ENCODE data around the gene PCDH12. TPM values are rescaled to one million over a fixed set of nuclear protein-coding genes. Genes with fewer than 3 reads are reported as not detected.

The PCDH12 gene
- total RNA-seq, 2 donors from 2014 or later = 5.4 to 10.0 TPM

DNA sequence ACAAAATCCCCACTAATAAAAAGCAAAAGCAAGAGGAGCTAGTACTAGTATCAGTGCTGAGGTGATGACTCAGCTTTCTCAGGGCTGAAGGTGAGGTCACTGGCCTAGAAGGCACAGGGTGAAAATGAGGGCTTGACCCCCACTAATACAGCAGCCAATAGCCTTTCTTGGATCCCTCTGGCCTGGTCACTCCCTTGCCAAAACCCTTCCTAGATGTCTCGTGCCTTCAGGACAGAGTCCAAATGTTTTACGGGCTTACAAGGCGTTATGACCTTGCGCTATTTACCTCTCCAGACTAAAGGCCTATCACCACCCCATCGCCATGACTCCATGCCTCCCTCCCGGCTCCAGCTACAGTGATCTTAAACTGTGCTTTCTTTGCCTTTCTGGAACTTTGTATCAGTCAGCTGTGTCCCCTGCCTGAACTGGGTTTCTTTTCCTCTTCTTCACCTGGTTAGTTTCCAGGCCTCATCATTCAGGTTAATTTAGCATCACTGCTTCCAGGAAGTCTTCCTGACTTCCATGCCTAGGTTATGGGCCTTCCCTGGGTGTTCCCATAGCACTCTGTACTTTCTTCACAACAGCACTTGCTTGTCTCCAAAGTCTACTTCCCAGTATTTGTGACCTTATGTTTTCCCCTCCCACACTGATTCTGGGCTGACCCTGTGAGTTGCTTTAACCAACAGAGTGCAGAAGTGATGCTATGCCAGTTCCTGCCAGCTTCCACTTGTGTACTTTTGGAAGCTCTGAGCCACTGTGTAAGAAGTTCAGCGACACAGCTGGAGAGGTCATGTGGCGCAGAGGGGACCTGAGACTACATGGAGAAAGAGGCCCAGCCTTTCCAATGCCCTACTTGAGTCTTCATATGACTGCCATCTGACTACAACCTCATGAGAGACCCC lies 38.5 kb downstream of the PCDH12 start:
- intact Hi-C loops (cut with DNase I) = no loop called here
- ATAC-seq = no peak
- no peak for DNase-seq

DNA sequence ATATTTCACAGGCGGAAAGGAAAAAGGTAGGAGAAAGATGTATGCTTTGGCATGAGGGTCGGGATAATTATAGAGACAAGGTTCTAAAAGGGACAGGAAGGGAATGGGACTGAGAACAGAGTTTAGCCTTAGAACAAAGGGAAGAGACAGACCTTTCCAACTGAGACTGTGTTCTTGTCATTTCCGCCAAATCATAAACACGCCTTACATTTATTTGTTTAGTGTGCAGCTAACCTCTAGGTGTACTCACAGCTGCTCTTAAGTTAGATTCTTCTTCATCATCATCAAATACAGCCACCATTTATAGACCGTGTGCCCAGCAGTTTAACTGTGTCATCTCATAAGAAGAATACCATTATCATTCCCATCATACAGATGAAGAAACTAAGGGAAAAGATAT lies 40.2 kb downstream of the PCDH12 start:
- DNase-seq (no peak), ATAC-seq (no peak)
- intact Hi-C loops (cut with DNase I) = no loop called here

DNA sequence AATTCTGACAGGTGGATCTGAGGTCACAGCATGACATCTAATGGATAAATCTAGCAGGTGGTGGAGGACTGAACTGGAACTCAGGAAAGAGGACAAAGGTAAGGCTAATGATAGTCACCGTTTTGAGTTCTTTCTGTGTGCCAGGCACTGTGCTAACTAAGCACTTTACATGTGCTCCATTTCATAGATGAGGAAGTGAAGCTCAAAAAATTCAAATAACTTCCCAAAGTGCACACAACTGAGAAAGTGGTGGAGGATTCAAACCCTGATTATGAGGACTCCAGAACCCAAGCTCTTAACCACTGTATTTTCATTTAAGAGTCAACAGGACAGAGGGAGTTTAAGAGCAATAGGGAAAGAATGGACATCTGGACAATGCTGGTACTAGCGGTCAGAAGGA lies 41.5 kb downstream of the PCDH12 start:
- intact Hi-C loops (cut with DNase I) = no loop called here

DNA sequence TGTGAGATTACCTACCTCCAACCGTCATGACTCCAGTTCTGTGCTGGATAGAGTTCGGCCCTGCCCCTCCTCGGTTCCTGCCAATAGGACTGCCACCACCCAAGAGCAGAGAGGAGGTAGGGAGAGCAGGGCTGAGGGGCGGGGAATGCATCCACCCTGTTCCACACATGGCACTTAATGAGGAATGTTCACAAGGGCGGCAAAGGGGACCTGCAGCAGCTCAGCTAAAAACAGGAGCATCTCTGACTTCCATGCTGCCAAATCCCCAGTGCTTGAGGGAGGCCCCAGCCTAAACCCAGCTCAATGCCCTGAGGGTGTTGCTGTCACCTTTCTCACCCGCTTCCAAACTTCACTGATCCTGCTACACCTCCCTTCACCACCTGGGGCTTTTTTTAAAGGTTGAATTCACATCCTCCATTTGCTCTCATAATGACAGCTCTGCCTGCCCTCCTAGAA lies 42.1 kb downstream of the PCDH12 start:
- intact Hi-C loops (cut with DNase I) = no loop called here
- ATAC-seq (peak; percentile 58 to 73), DNase-seq (no peak)

More for the DNA sequence above, 41.5 kb downstream of the PCDH12 start:
- DNase-seq = no peak
- ATAC-seq = no peak

DNA sequence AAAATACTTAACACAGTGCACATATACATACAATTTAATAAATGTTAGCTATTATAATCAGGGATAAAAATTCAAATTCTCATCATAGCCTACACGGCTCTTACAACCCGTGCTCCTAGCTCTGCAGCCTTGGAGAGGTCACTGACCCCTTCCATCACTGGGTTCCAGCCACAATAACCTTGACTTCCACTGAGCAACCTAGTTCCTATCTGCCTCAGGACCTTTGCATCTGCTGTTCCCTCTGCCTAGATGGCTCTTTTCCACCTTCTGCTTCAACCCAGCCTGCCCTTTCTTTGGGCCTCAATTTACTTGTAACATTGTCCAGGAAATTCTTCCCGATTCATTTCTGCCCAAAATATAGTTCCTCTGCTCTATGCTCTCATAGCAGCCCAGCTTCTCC lies 43.2 kb downstream of the PCDH12 start:
- intact Hi-C loops (cut with DNase I) = no loop called here
- no peak for ATAC-seq

DNA sequence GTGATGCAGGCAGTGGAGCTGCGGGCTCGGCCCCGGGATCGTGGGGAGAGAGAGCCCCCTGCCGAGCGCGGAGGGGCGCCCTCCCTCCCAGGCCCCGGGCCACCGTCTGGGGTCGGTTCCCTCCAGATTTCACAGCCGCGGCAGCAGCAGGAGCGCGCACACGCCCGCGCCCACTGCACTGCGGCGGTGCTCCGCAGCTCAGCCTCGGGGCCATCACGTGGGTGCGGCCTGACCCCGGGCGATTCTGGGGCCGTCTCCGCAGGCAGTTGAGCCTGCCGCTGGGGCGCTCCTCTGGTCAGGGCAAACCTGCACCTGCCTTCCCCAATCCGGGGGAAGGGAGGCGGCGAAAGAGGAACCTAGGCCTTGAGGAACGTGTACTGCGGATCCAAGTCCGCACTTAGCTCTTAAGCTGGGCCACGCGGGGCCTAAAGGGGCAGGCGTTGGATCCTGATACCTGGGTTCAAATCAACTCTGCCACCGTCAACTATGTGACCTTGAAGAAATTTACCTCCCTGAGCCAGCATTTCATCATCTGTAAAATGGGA lies 43.7 kb downstream of the PCDH12 start:
- intact Hi-C loops (cut with DNase I) = no loop called here
- peak; percentile 64 for DNase-seq
- peak; percentile 80 to 84 for ATAC-seq

More for the DNA sequence above, 43.2 kb downstream of the PCDH12 start:
- no peak for DNase-seq

DNA sequence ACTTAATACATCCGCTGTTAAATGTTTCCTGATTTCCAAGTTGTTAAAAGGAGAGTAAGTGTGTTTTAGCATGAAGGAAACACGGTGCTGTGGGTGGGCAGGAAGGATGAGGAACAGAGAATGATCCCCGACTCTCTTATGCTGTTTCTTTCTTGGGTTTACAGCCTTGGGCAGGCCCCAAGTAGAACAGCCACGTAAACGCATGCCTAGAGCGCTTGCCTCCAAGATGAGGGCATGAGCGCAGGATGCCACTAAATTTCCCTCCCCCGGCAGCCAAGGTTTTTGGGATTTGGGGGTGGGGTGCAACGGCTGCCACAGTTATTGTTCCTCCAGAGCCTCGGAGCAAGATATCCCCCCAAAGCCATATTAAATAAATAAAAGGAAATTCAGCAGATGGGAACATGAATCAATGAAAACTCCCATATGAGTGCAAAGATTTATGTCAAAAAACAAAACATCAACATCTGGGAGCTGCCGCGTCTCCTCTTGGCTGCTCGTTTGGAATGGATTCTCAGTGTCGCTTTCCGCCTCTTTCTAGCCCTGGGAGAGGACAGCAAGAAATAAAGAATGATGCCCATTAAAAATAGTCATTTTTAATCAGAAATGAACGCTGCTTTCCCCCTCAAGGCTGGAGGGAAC lies 44.3 kb downstream of the PCDH12 start:
- ATAC-seq (no peak), DNase-seq (no peak)
- intact Hi-C loops (cut with DNase I) = no loop called here

DNA sequence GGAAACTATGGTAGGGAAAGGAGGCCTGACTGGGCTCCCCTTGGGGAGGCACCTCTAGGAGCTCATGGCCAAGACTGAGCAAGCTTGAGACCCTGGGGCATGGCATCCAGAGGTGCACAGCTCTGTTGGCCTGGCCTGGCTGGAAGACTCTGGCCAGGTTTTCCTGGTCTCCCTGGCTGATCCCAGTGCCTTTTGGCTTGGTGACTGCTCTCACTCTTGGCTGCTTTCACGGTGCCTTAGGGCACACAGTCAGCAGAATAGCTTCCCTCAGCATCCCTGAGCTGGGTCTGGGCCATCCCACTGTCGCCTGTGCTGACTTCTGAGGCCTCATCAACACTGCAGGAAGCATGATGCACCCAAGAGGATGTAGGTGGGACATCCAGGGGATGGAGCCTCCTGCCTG lies 47.7 kb downstream of the PCDH12 start:
- intact Hi-C loops (cut with DNase I) = no loop called here
- ATAC-seq (no peak), DNase-seq (no peak)

DNA sequence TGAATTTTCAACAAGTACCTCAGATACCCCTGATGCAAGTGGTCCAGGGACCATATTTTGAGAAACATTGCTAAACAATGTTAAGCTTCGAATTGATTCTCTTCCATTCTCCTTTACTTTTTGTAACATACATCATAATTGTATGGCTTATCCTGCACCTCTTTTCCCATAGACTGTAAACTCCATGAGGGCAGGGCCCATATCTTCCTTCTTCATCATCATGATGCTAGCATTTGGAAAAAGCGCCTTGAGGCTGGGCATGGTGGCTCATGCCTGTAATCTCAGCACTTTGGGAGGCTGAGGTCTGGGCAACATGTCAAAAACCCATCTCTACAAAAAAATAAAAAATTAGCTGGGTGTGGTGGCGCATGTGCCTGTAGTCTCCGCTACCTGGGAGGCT lies 48.8 kb downstream of the PCDH12 start:
- ATAC-seq (no peak), DNase-seq (no peak)
- intact Hi-C loops (cut with DNase I) = no loop called here

DNA sequence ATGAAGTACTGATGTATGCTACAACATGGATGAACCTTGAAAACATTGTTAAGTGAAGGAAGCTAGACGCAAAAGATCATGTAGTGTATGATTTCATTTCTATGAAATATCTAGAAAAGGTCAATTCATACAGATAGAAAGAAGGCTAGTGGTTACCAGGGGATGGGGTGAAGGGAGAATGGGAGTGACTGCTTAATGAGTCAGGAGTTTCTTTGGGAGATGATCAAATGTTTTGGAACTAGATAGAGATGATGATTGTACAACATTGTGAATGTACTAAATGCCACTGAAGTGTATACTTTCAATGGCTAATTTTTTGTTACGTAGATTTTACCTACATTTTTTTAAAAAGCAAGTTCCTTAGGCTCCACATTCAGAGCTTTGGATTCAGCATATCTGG lies 49.2 kb downstream of the PCDH12 start:
- intact Hi-C loops (cut with DNase I) = no loop called here
- ATAC-seq (no peak), DNase-seq (no peak)

DNA sequence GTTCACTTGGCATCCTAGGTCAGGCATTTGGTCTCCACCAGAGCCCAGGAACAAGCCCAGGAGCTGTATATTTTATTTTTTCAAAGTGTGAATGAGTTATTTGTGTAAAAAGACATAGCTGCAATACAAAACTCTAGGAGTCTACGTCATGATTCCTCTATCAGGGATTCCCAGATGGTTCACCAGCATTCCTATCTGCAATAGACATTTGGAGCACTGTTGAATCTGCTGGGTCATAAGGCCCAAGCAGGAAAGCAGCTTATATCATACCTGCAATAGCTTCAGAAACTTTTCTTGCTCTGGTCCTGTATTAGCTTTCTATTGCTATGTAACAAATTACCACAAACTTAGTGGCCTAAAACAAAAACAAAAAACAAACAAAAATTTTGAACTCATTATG lies 51.0 kb downstream of the PCDH12 start:
- intact Hi-C loops (cut with DNase I) = no loop called here
- no peak for ATAC-seq
- DNase-seq = no peak

DNA sequence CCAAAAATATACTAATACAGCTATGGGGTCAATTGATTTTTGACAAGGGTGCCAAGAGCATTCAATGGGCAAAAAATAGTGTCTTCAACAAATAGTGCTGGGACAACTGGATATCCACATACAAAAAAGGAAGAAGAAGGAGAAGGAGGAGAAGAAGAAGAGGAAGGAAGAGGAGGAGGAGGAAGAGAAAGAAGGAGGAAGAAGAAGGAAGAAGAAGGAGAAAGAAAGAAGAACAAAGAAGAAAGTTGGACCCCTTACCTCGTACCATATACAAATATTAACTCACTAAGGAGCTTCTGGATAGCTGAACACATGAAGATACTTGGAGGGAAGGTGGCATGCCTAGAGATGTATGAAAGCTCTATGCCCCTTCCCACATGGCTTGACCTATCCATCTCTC lies 51.5 kb downstream of the PCDH12 start:
- no peak for DNase-seq
- intact Hi-C loops (cut with DNase I) = no loop called here
- ATAC-seq = no peak

DNA sequence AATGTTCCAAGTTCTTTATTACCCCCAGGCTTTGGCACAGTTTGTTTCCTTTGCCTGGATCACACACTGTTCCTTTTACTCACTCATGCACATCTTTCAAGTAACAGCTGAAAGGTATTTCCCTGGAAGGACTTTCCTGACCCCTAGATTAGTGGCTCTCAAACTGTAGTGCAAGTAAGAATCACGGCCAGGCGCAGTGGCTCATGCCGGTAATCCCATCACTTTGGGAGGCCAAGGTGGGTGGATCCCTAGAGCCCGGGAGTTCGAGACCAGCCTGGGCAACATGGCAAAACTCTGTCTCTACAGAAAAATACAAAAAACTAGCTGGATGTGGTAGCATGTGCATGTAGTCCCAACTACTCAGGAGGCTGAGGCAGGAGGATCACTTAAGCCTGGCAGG lies 53.5 kb downstream of the PCDH12 start:
- intact Hi-C loops (cut with DNase I) = no loop called here
- ATAC-seq = no peak
- DNase-seq = no peak

DNA sequence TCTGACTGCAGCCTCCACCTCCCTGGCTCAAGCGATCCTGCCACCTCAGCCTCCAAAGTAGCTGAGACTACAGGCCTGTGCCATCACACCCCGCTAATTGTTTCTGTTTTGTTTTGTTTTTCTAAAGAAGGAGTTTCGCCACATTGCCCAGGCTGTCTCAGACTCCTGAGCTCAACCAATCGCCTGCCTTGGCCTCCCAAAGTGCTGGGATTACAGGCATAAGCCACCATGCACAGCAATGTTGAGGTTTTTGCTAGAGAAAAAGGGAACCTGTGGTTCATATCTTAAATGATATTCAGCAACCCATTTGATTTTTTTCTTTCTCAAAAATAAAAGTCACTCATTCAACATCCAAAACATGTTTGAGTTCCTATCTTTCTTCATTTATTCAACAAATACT lies 54.7 kb downstream of the PCDH12 start:
- intact Hi-C loops (cut with DNase I) = no loop called here
- no peak for DNase-seq
- no peak for ATAC-seq

DNA sequence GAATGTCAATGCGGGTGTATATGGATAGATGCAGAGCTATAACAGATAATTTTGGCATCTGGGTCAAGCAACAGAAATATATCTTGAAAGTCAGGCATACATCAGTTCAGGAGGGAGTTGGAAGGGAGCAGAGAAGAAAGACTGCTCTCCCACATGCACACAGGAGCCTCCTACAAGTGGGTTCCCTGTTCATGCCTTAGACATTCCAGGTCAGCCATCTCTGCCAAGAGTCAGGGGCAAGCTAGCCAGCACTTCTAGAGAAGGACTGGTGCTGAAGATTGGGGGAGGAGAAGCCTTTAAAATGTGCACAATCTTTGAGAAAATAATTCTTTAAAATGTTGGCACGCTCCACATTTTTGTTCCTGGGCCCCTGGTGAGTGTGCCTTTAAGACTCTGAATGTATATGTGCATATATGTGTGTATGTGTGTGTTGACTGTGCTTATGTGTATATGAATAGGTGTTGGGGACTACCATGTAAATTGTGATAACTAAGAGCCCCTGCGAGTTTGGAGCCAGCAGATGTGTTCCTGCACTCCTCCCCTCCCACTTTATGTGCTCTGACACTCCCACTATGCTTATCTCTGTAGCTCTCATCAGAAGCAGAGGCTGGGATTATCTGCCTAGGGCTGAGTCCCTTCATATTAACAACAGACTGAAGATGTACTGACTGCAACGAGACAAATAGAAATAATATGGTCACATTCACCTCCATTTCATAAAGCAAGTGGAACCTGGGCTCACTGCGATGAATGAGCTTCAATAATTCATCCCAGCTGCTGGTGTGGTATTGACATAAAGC lies 55.8 kb downstream of the PCDH12 start:
- peak in 1 of 2 donors; percentile 70 for ATAC-seq
- no peak for DNase-seq
- intact Hi-C loops (cut with DNase I) = no loop called here

DNA sequence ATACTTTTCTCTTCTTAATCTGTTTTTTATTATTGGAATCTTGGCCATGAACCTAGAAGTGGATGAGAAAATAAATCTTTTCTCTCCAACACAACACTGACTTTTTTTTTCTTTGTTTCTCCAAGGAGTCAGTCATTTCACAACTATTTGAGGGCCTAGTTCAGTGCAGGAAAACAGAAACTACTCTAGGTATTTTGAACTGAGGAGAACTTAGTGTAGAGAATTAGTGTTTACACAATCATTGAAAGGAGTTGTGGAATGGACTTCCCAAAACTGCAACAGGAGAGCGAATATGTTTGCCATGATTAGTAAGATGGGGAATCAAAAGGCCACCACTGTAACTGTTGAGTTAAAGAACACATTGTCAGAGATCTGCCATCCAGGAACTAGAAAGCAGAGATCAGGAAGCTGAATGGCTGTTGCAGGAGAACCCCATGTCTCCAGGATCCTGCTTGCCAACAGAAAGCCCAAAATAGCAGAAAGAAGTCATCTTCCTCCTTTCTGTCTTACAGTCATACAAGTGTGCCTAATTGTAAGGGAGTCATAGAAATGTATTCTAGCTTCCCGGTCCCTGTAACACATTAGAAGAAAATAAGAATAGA lies 59.5 kb downstream of the PCDH12 start:
- ATAC-seq = no peak
- intact Hi-C loops (cut with DNase I) = no loop called here

DNA sequence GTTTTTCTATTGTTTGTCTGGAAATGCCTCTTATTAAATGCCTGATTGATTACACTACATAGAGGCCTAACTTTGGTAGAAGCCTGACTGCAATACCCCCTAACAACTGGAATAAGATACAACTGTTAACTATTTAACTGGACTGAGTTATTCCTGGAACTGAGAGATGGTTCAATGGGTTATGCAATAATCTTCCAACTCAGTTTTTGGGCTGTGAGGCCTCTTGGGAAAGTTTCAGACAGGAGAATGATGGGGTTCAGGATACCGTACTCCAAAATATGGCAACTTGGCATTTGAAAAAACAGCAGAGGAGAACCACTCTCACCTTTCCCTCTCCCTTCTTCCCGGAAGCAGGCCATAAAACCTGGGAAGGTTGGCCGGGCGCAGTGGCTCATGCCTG lies 60.6 kb downstream of the PCDH12 start:
- intact Hi-C loops (cut with DNase I) = no loop called here
- ATAC-seq = no peak
- DNase-seq = no peak

More for the DNA sequence above, 59.5 kb downstream of the PCDH12 start:
- DNase-seq = no peak
